Osteocyte (in vitro differentiated cells): ENCODE results near the gene PIWIL1. TPM values are rescaled to one million over a fixed set of nuclear protein-coding genes. Genes with fewer than 3 reads are reported as not detected.

ENCODE experiments used
- DNase-seq: peaks from one replicate; pipeline ENCODE4 v3.0.0; 2021; ENCODE audit warnings: mixed read lengths; ENCODE audit not compliant: unreplicated experiment; ENCODE audit errors: extremely low spot score
- H3K27ac Mint-ChIP-seq: one replicate; pipeline ENCODE4 v1.8.0; 2021; ENCODE audit warnings: mild to moderate bottlenecking, mixed read lengths; ENCODE audit not compliant: unreplicated experiment
- H3K27me3 Mint-ChIP-seq: one replicate; pipeline ENCODE4 v1.8.0; 2021; ENCODE audit warnings: mixed read lengths; ENCODE audit not compliant: unreplicated experiment
- H3K36me3 Mint-ChIP-seq: one replicate; pipeline ENCODE4 v1.8.0; 2021; ENCODE audit warnings: mixed read lengths; ENCODE audit not compliant: unreplicated experiment
- H3K4me1 Mint-ChIP-seq: one replicate; pipeline ENCODE4 v1.8.0; 2021; ENCODE audit warnings: mixed read lengths; ENCODE audit not compliant: unreplicated experiment
- H3K4me3 Mint-ChIP-seq: one replicate; pipeline ENCODE4 v1.8.0; 2021; ENCODE audit warnings: mild to moderate bottlenecking, moderate library complexity, mixed read lengths; ENCODE audit not compliant: unreplicated experiment
- H3K9me3 Mint-ChIP-seq: one replicate; pipeline ENCODE4 v1.8.0; 2021; ENCODE audit warnings: mixed read lengths; ENCODE audit not compliant: unreplicated experiment
- CTCF ChIP-seq: fragments of 200-600 bp; sonication (generic); IDR thresholded peaks from 2 replicates; pipeline ENCODE4 v1.5.0; 2021; ENCODE audit warnings: antibody characterized with exemption, mild to moderate bottlenecking, moderate library complexity
- total RNA-seq: library from RNA; stranded (reverse); gene quantifications from 2 replicates; pipeline ENCODE4 v1.2.1, GENCODE V29; 2021

PIWIL1 gene
- total RNA-seq, 1 donor from 2014 or later: not detected

GRCh38 chr12:130374083-130374482 is 36.4 kb downstream of the PIWIL1 start:
- H3K27me3 Mint-ChIP-seq: no peaks in the 10 kb centered on the region
- H3K9me3 Mint-ChIP-seq: peaks cover 5% of the 10 kb centered on the region
- no peak for DNase-seq
- no peak overlapping the region for H3K27ac Mint-ChIP-seq
- no peaks in the 10 kb centered on the region for H3K4me1 Mint-ChIP-seq
- no peak overlapping the region for H3K4me3 Mint-ChIP-seq
- no peaks in the 10 kb centered on the region for H3K36me3 Mint-ChIP-seq
- TF ChIP-seq CTCF: no peak

DNA sequence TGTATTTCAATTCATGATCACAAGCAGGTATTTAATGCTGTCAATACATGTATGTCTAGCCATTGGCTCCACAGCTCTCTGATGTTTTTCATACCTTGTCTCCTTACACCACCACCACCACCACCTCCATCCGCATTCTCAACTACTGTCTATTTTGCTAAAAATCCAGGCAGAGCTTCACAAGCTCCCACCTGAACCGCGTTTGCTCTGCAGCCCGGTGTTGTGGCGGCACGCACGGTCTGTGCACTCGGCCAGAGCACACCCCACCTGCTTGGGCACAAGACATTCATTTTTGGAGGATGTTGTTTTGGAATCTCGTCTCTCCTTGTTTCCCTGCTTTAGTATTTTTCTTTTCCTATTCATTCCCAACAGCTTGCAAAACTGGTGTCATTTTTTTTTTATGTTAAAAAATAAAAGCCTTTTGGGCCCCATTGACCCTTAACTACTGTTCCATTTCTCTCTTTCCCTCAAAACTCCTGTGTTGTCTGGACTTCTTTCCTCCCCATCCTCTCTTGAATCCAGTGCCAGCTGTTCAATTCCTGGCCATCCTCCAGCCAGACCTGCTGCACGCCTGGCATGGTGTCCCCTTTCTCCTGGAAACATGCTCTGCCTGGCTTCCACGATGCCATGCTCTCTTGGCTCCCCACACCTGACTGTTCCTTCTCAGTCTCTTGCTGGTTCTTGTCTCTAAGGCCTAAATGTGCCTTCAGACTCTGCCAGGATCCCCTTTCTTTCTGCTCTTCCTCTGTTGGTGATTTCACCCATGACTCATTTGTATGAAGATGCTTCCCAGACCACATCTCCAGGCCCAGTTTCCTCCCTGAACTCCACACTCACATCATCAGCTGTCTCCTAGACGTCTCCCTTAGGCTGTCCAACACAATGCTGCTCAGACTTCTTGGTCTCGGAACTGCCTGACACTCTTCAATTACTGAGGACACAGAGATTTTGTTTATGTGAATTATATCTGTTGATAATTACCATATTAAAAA is 37.9 kb downstream of the PIWIL1 start:
- H3K9me3 Mint-ChIP-seq: peaks cover 5% of the 10 kb centered on the region

DNA sequence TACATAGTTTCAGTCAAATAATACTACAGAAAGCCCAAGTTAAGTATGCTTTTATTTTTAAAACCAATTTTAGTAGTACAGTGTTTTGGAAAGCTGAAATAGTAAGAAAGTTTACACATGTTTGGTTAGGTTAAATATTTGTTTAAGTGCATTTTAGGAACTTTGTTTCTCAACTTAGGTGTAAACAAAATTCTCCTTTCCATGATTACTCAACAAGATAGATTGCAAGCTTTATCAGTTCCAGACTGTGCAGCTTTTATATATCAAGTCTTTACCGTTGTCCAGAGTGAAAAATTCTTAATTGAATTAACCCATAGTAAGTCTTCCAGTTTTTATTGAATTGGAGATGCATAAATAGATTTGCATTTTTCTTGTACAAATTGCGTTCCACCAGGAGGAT is 45.1 kb downstream of the PIWIL1 start:
- H3K27ac Mint-ChIP-seq: no peak overlapping the region
- no peaks in the 10 kb centered on the region for H3K4me1 Mint-ChIP-seq
- no peak for TF ChIP-seq CTCF

More for the DNA sequence above, 37.9 kb downstream of the PIWIL1 start:
- TF ChIP-seq CTCF: no peak
- no peak for DNase-seq
- Mint-ChIP-seq H3K27me3 (no peaks in the 10 kb centered on the region), H3K4me1 (no peaks in the 10 kb centered on the region), H3K4me3 (no peak overlapping the region), H3K36me3 (no peaks in the 10 kb centered on the region), H3K27ac (no peak overlapping the region)

DNA sequence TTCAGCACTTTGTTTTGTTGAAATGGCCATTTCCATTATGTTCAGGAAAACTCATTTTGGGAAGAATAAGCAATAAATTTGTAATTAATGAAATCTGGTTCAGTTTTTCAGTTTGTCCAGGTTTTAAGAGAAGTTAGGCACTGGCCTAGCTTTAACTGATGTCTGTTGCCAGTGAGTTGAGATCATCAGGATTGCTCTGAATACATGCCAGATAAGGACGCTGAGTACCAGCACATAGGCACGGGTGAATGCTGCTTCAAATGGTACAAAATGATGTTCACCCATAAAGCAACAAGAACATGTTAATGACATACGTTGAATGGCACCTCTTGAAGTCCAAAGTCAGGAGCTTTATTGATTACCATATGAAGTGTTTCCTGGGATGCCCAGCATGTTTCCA is 46.5 kb downstream of the PIWIL1 start:
- Mint-ChIP-seq H3K27ac (no peak overlapping the region), H3K9me3 (peaks cover 20% of the 10 kb centered on the region), H3K27me3 (no peaks in the 10 kb centered on the region), H3K4me3 (no peak overlapping the region), H3K4me1 (no peaks in the 10 kb centered on the region), H3K36me3 (no peaks in the 10 kb centered on the region)
- no peak for TF ChIP-seq CTCF
- no peak for DNase-seq

More for the DNA sequence above, 45.1 kb downstream of the PIWIL1 start:
- H3K4me3 Mint-ChIP-seq: no peak overlapping the region
- peaks cover 20% of the 10 kb centered on the region for H3K9me3 Mint-ChIP-seq
- no peaks in the 10 kb centered on the region for H3K36me3 Mint-ChIP-seq
- no peaks in the 10 kb centered on the region for H3K27me3 Mint-ChIP-seq
- no peak for DNase-seq

DNA sequence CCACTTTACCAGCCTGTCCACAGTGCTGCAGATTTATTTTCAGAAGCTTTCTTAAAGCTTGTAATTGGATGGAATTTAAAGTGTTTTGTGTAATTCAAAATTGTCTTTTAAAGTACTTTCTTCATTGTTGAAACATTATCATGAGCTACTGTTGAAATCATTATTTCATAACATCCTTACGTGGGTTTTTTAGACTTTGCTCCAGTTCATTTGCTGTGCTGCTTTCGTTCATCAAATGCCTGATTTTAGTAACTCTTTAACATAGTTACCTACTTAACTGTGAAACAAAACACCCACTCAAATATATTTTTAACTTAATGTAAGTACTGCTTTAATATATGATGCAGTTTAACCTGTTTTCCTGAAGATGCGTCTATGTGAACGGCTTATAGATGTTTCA is 47.5 kb downstream of the PIWIL1 start:
- peaks cover 20% of the 10 kb centered on the region for H3K9me3 Mint-ChIP-seq

More for the DNA sequence above, 47.5 kb downstream of the PIWIL1 start:
- no peak for DNase-seq
- H3K4me3 Mint-ChIP-seq: no peak overlapping the region
- no peak overlapping the region for H3K27ac Mint-ChIP-seq
- no peaks in the 10 kb centered on the region for H3K36me3 Mint-ChIP-seq
- no peaks in the 10 kb centered on the region for H3K27me3 Mint-ChIP-seq
- H3K4me1 Mint-ChIP-seq: no peaks in the 10 kb centered on the region
- TF ChIP-seq CTCF: no peak
